GM18505 (cell line): ENCODE measurements around the gene MAGEA9.
"Not testable (repeated sequence)": the region's sequence is repeated elsewhere in the genome, so short reads cannot be mapped to it uniquely, and the experiment has no call there.

Source experiments
- ATAC-seq: cut with Tn5 transposase; IDR thresholded peaks from one replicate; pipeline ENCODE4 v1.9.1; 2021; ENCODE audit not compliant: unreplicated experiment
- POLR2A ChIP-seq: IDR thresholded peaks from 4 replicates; pipeline ENCODE4 v1.6.1; 2011; ENCODE audit warnings: borderline replicate concordance; ENCODE audit not compliant: insufficient read depth, insufficient read length; ENCODE audit errors: extremely low read depth

The MAGEA9 gene

DNA sequence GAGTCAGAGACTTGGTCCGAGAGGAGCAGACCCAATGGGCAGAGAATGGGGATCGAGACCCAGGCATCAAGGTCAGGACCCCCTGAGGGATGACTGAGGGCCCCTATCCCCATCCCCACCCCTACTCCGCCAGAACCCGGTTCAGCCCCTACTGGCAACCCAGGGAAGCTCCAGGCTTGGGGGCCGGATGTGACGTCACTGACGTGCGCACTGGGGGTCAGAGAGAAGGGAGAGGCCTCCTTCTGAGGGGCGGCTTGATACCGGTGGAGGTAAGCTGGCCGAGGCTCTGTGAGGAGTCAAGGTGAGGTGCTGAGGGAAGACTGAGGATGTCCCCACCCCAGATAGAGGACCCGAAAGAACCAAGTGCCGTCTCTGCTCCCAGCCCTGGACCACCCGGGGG is at the start of gene MAGEA9:
Gene MAGEA9, plus strand, starts transcription at position 204 of the 400 bp plus-strand sequence. CDS start 4,281 bp downstream, outside the sequence.
- not testable (repeated sequence) for ATAC-seq

- not testable (repeated sequence) for ATAC-seq
These were observed 39.5 kb upstream of the MAGEA9 start for GRCh38 chrX:149742269-149742668.

DNA sequence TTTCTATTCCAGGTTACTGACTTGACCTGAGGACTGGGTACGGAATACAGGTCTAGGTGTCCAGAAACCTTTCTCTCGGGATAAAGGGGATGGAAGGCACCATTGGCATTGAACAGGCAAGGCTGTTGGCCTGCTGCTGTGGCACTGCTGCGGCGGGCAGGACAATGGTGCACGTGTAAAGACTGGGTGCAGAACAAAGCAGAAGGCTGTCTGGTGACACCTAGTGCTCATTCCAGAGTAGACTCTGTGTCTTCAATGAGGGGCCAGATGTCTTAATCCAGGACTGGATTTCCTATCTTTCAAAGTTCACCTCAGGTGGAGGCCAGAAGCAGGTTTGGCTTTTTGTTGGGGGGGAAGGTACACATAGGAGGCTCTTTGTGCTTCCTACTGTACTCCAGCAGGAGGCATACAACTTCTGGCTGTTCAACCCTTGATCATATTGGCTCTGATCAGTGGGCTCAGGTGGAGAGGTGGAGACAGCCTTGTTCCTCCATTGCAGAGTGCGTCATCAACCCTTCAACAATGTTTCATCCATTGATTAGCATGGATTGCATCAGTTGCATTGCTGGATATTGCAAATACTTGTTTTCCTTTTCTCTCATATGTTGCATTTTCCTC is 35.2 kb upstream of the MAGEA9 start:
- not testable (repeated sequence) for ATAC-seq

DNA sequence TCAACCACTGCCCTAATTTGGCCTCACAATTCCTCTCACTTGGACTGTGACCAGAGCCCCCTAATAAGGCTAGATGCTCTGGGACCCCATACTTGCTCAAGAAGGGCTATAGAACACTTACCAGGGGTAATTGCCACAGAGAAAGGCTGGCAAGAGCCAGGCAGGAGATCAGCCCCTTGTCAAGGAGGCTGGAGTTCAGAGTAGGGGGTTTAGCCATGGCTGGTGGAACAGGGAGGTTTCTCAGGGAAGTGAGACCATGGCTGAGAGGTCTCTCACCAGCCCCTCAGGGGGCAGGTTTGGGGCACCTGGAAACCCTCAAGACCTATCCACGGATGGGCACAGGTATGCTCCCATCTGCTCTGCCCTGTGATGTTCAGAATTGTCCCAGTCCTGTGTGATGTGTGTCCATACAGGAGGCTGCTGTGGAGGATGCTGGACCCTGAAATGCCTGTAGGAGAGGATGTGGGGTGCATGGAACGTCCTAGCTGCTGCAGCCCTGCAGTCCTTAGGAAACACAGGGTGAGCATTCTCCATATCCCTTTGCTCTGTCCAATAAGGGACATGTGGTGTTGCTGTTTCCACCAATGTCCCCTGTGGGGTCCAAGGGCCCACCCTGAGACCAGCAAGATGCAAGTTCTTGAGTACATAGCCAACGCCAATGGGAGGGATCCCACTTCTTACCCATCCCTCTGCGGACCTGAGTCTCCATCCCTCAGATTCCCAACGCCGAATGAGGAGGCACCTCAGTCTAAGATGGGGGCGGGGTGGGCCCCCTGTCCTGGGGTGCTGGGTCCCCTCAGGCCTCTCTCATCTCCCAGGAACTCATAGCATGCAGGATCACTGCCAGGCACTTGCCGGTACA is 24.3 kb upstream of the MAGEA9 start:
- no peak for TF ChIP-seq POLR2A
- no peak for ATAC-seq

DNA sequence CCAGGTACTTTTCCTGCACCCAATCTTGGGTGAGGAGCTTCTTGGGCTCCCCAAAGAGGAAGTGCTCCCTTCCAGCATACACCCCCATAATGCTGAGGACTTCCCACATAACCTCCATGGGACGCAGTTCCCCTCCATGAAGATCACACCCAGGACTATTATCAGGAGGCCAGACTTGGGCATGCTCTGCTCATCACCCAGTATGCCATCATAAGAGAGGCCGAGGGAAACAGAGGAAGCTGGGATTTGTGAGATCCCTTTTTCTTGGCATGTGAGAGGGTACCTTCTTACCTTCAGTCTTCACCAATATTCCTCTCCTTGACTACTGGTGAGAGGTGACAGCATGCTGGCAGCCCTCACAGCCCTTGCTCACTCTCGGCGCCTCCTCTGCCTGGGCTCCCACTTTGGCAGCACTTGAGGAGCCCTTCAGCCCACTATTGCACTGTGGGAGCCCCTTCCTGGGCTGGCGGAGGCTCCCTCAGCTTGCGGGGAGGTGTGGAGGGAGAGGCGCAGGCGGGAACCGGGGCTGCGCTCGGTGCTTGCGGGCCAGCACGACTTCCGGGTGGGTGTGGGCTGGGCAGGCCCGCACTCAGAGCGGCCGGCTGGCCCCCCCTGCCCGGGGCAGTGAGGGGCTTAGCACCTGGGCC is 23.5 kb upstream of the MAGEA9 start:
- ATAC-seq, result no peak

DNA sequence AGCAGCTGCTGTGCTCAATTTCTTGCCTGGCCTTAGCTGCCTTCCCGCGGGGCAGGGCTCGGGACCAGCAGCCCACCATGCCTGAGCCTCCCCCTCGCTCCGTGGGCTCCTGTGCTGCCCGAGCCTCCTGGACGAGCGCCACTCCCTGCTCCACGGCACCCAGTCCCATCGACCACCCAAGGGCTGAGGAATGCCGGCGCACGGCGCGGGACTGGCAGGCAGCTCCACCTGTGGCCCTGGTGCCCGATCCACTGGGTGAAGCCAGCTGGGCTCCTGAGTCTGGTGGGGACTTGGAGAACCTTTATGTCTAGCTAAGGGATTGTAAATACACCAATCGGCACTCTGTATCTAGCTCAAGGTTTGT is 23.0 kb upstream of the MAGEA9 start:
- ATAC-seq, result not testable (repeated sequence)

More for the DNA sequence above, 23.5 kb upstream of the MAGEA9 start:
- TF ChIP-seq POLR2A, result no peak

DNA sequence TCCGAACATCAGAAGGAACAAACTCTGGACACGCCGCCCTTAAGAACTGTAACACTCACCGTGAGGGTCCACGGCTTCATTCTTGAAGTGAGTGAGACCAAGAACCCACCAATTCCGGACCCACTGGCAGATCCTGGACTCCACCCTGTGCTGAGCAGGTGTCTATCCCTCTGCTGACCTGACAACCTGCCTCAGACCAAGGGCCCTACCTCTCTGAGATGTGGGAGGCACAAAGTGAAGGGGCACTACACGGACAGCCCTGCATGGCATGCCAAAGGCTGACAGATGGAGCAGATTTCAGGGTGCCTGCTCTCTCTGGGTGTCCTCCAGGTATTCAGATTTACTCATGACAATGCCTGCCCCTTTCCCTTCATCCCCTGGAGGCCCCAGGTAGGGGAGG is 21.9 kb upstream of the MAGEA9 start:
- no peak for ATAC-seq
- no peak for TF ChIP-seq POLR2A

- ATAC-seq, result no peak
These were observed 20.8 kb upstream of the MAGEA9 start for GRCh38 chrX:149760965-149761364.

DNA sequence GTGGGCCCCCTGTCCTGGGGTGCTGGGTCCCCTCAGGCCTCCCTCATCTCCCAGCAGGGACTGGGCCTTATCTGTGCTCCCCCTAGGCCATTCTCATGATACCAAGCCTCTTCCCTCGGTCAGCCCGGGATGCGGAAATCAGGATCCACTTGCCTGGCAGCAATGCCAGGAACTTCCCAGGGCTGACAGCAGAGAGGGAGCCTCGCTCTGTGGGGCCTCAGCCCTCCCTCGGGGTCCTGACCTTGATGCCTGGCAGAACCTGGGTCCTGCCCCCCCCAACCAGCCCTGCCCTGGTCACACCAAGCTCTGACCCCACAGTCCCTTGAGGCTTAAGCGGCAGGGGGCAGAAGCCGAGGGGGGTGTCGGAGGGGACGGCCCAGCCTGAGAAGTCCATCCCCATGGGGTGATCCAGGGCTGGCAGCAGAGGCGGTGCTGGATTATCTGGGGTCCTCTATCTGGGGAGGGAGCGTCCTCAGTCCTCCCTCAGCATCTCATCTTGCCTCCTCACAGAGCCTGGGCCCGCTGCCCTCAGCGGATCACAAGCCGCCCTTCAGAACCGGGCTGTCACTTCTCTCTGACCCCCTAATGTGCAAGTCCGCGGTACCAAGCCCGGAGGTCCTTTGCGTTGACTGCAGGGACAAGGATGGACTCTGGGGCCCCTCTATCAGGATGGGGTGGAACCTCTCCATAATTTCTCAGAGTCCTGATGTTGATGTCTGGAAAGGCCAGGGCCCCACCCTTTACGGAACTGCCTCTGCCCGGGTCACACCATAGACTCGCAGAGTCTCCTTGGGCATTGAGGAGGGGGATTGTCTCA is 19.7 kb upstream of the MAGEA9 start:
- not testable (repeated sequence) for ATAC-seq

More at GRCh38 chrX:149760965-149761364, 20.8 kb upstream of the MAGEA9 start:
- no peak for TF ChIP-seq POLR2A

DNA sequence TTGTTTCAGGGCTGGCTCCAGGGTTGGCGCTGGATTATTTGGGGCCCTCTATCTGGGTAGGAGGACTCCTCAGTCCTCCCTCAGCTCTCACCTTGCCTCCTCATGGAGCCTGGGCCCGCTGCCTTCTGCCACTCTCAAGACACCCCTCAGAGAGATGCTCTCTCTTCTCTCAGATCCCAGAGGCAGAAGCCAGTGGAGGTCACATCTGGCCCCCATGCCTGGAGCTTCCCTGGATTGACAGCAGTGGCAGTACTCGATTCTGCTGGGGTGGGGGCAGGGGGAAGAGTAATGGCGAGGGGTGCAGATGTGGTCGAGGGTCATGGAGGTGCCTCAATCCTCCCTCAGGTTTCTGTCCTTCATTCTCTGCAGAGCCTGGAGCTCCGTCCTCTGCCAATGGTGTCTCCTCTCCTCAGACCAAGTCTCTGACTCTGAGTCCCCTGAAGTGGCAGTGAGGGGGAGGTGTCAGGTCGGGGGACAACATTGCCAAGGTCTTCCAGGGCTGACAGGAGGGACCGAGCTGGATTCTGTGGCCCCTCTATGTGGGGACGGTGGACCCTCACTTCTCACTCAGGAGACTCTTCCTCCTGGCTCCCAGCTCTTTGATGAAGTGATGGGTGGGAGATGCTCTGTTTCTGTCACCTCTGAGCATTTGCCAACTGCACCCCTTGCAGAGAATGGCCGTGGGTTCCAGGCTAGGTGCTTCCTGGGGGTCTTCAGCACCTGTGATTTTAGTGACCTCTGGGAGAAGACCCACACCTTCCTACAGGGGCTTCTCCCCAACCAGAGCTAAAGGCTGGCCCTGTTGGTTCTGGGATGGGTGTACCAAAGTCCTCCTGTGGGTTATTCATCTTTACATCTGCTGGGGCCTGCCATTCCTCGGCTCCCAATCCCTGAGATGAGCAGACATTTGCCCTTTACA is 18.8 kb upstream of the MAGEA9 start:
- TF ChIP-seq POLR2A, result no peak
- ATAC-seq, result no peak

DNA sequence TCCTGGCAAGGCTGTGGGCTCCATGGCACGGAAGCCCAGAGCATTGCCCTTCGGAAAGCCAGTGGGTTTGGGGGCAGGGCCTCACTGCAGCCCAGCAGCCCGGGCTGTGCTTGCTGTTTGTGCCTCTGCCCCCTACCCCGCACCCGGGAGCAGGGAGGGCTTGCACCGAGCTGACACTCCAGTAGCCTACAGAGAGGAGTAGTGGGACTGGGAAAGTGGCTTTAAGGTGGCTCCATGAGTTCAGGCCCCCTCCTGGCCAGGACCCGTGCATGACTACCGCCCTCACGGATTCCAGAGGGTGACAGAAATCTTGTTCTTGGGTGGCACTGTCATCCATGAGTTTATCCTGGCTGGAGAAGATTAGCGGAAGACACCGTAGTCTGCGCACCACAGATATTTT is 11.4 kb upstream of the MAGEA9 start:
- not testable (repeated sequence) for ATAC-seq

- ATAC-seq, result not testable (repeated sequence)
These were observed 8.7 kb upstream of the MAGEA9 start for GRCh38 chrX:149773026-149773425.

DNA sequence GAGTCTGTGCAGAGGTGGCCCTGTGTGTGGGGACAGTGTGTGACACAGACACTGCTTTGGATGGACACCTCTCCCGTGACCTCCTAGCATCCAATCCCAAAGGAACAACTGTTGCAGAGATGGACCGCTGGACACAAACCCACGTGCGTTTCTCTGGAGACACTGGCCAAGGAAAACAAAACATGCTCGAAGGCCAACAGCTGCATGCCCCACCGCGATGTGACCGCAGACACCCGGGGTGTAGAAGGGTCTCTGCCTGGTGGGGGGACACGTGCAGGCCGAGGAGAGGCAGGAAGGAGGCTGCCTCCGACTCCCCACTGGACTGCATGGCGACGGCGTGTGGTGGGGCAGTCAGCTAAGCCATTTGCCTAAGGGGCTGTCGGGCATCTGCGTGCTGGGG is 8.0 kb upstream of the MAGEA9 start, which contains the start of gene HSFX1:
Gene HSFX1, plus strand, starts transcription at position 301 of the 400 bp plus-strand sequence. CDS start 614 bp downstream, outside the sequence.
- not testable (repeated sequence) for ATAC-seq

DNA sequence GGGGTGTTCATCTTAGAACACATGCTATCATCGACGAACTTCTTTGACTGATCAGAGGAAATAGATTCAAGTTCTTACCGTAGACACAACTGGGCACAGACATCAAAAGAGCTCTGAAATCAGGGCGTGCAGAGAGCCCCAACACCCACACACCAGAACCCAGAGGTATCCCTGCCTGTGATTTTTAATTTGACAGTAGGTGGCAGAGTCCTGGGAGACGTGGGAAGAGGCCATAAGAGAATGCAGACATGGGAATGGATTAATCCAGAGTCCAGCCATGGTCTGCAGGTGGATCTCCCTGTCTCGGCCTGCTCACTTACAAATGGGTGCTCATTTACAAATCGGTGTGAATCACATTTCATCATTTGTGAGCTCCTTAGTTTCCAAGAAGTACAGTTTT is 3.7 kb upstream of the MAGEA9 start:
- not testable (repeated sequence) for ATAC-seq

GRCh38 chrX:149795531-149795930 is 13.8 kb downstream of the MAGEA9 start:
- ATAC-seq, result peak; percentile 97
